ENCODE results near the gene SLC46A1. TPM values are rescaled to one million over a fixed set of nuclear protein-coding genes. Genes with fewer than 3 reads are reported as not detected.

The SLC46A1 gene
- total RNA-seq, 1 experiment from 2014 or later, result 11.3 TPM

DNA sequence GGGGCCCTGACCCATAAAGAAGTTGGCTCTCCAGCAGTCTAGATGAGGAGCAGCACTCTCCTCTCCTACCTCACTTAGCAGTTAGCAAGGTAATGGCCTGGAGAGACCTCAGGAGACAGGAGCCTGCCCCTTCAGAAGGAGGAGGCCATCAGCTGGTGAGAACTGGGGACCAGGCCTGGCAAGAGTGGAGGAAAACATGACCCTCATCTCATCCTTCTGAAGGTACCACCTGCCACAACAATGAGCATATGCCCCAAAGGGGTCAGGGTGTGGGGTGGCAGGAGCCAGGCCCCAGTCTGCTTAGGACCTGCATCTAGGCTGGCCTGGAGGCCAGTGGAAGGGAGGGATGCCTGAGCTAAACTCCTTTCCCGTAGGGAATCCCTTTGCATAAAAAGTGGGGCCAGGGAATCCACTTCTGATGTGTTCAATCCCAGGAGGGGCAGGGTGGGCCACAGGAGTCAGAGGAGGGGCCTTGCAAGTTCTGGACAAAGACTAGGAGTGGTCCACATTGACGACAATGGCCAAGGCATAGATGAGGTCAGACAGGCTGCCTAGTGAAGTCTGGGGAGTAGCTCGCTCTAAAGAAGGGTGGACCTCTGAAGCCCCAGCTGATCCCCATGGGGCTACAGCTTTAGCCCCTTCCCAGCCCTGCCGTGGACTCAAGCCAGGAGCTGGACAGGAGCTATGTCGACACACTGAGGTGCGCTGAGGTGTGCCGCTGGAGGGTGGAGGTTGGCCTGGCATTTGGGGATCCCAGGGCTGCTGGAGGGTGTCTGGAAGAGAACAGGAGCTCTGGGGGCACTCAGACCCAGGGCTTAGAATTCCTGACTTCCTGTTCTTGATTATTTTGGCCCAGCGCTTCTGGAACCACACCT lies 42.0 kb downstream of the SLC46A1 start:
- no peak for DNase-seq (ENCODE audit: extremely low read depth, low read depth)

DNA sequence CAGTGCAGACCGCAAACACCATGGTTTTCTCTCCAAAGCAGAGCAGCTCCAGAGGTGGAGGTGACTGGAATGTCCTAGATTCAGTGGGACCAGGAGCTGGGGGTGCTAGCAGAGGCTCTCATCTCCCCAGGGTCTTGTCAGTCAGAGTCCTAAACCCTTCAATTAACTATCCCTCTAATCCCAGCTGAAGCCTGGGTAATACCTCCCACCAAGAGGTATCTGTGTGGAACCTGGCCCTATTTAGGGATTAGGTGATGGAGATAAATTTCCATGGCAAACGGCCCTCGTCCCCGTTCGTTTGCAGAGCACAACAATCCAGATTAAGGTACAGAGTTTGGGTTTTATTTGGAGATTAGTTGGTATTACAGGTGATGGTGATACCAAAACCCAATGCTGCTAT lies 42.8 kb downstream of the SLC46A1 start:
- DNase-seq (ENCODE audit: extremely low read depth, low read depth), result no peak

DNA sequence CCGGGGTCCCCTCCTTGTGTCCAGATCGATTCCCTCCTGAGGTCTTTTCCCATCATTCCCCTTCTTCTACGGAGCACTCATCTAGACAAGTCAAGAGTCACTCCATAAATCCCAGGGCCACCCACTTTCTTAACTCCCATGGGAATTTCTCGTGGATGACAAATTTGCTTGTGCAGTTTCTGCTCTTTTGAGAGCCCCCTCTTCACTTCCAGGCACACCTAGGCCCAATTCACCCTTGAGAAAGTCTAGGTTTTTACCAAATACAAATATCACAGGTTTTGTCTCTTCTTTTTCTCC lies 48.2 kb downstream of the SLC46A1 start:
- DNase-seq (ENCODE audit: extremely low read depth, low read depth), result no peak

DNA sequence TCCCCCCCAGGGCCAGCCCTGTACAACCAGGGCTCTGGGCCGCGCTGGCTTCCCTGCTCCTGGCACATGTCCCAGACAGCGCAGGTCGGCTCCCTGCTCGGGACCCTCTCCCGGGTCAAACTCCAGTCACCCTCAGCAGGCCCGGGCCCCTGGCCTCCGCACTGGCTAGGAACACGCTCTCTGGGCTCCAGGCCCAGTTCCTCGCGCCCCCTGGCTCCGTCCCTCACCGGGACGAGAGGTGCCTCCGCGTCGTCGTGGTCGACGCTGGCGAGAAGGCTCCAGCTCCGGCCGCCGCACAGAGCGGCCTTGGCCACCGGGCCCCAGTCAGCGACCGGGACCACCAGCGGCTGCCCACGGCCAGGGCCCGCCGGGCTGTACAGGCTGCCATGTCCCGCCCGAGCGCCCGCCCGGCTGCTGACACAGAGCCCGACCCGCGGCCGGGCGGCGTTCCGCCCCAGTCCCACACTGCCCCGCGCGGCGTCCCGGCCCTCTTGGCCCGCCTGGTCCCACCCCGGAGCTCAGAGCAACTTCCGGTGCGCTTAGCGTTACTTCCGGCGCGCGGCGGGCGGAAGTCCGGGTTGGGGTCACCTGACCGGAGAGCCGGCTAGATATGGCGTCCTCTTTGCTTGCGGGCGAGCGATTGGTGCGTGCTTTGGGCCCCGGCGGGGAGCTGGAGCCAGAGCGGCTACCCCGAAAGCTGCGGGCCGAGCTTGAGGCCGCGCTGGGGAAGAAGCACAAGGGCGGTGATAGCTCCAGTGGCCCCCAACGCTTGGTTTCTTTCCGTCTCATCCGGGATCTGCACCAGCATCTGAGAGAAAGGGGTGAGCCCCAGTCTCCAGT lies 48.7 kb downstream of the SLC46A1 start, which contains the start of gene POLDIP2:
Gene POLDIP2 (minus strand): TSS at position 467 of the 840 bp plus-strand sequence. CDS start 79 bp downstream, at position 388.
- peak; percentile 94 for DNase-seq (ENCODE audit: extremely low read depth, low read depth)

DNA sequence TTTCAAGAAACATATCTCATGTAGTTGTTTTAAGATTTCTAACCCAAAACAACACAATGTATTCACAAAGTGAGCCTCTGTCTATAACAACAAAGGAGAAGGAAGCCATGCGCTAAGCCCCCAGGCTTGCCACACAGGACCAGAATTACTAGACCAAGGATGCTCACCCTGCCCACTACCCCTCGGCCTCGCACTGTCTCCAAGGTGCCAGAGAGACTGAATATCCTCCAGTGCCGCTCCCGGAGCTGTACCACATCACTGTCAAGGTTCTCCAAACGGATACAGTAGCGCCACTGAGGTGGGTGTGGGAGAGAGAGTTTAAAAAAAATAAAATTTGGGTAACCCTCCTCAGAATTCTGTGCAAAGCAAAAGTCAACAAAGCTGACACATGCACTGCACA lies 55.7 kb downstream of the SLC46A1 start:
- no peak for DNase-seq (ENCODE audit: extremely low read depth, low read depth)

DNA sequence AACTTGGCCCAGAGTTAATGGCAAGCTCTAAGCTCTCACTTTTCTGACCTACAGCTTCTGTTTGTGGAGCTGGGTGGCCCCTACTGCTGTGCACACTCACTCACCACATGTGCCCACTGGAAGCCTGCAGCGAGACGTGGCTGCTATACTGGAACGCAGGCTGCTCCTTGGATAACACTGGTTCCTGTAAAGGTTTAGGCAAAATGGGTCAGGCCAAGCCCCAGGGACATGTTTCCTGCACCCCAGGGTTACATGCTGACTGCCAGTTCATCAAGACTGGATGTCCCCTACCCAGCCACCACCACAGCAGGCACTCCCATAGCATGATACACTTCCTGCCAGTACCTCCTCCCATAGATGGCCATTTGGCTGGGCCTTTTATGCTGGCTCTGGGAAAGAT lies 57.0 kb downstream of the SLC46A1 start:
- no peak for DNase-seq (ENCODE audit: extremely low read depth, low read depth)

DNA sequence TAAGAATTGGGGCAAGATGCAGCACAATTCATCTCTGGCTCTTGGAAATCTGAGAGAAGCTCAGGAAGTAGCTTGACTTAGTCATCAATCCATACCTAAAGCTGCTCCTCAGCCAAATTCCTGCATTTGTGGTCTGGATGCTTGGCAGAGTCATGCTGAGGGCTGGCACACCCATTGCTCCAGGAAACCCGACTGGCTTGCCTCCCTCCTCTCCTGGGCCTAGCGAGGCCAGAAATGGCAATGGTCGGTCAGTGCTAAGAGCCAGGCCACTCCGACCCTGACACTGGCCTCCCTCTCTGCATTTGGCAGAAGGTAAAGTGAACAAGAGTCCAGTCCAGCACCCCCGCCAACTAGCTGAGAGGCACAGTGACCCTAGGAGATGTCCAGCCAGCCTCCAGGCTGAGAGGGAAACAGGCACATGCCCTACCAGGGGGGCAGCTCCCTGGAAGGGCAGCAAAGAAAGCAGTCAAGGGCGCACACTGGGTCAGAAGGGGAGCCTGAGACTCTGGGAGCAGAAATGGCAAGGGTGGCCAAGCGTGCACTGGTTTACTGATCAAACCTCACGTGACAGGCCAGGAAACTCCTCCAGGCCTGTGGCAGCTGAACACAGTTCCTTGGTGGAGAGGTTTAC lies 58.6 kb downstream of the SLC46A1 start:
- no peak for DNase-seq (ENCODE audit: extremely low read depth, low read depth)

DNA sequence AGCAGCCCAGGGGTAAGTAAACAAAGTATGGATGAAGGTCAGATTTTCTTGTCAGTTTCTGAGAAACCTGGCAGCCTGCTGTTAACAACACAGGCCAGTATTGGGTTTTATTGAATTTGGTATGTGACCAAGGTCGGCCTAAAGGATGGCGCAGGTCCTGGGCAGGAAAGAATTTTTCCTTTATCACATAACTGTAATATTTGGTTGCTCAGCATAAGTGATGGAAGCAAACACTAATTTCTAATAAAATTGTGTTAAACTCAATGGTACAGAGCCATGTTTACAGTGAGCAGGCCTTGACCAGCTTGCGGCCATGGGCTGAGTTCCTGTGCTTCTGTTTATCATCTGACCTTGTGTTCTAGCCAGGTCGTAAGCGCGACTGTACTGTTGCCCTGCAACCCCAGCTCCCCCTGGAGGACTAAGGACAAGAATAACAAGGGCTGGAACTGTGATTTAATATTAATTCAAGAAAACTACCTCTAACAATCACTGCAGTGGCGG lies 59.2 kb downstream of the SLC46A1 start:
- DNase-seq (ENCODE audit: extremely low read depth, low read depth), result no peak

DNA sequence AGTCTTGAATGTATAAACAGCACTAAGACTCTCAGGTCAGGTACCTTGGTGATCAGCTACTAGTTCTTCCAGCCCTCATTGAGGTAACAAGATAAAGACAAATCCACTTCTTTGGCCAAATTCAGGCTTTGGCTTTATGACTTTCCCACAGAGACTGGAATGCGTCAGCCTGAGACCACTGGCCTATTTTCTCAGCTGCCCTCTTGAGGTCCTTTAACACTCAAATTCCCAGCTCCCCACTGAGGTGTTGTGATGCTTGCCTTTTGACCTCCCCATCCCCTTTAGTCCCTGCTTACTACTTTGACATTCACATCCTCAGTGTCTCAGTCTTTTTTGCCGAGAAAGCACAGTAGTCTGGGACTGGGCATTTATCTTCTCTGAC lies 59.8 kb downstream of the SLC46A1 start:
- DNase-seq (ENCODE audit: extremely low read depth, low read depth), result no peak

DNA sequence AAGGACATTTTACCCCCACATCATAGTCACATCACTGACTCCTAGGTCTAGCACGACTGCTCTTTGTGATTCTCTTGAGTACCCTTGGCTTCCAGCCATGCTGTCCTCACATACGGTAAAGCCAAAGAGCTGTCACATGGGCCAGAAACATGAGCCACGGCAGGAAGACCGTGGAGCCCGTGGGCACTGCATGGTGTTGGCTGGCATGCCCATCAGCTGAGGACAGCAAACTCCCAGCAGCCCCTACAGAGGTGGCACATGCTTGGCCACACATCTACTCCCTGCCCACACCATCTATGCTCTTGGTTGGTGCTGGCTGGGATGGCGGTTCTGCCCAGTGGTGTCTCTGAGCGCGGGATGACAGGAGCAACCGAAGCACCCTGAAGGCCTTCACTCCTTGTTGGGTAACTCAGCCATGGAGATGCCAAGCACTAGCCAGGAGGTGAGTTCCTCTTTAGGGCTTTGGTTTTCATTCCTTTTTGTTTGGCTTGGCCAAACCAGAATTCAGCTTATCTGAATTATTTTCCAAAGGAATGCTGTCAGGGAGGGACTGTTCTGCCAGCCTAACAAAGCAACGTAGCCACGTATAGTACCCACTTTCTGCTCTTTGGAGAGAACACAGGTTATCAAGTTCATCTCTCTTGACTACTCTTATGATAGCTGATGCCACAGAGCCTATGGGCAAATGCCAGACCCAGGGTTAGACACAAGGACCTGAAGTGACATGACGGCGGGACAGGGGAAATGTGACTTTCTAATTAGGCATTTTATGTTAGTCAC lies 60.4 kb downstream of the SLC46A1 start:
- no peak for DNase-seq (ENCODE audit: extremely low read depth, low read depth)

Other genes starting within 250 kb of the SLC46A1 start
- gene TMEM97, start 87.0 kb downstream of the SLC46A1 start, total RNA-seq (2014; rRNA removed; shearing (Covaris generic)), result 36.5 and 38.3 TPM in 2 replicates
- 43.6 and 47.5 TPM in 2 replicates for gene IFT20, start 70.7 kb downstream of the SLC46A1 start, total RNA-seq (2014; rRNA removed; shearing (Covaris generic))
- gene TNFAIP1, start 70.5 kb downstream of the SLC46A1 start, total RNA-seq (2014; rRNA removed; shearing (Covaris generic)), result 31.0 and 31.2 TPM in 2 replicates
- 149 and 160 TPM in 2 replicates for gene POLDIP2, start 48.7 kb downstream of the SLC46A1 start, total RNA-seq (2014; rRNA removed; shearing (Covaris generic))
- not detected in 2 replicates for gene SEBOX, start 41.0 kb downstream of the SLC46A1 start, total RNA-seq (2014; rRNA removed; shearing (Covaris generic))
- gene VTN, start 35.9 kb downstream of the SLC46A1 start, total RNA-seq (2014; rRNA removed; shearing (Covaris generic)), result 7.1 and 7.6 TPM in 2 replicates
- gene SARM1, start 34.5 kb downstream of the SLC46A1 start, total RNA-seq (2014; rRNA removed; shearing (Covaris generic)), result 4.5 and 6.1 TPM in 2 replicates
- gene SLC13A2, start 67.4 kb upstream of the SLC46A1 start, total RNA-seq (2014; rRNA removed; shearing (Covaris generic)), result not detected in 2 replicates
- gene FOXN1, start 100.1 kb upstream of the SLC46A1 start, total RNA-seq (2014; rRNA removed; shearing (Covaris generic)), result 0.17 TPM in 1 of 2 replicates, not detected in the other
- 23.6 and 24.2 TPM in 2 replicates for gene UNC119, start 146.4 kb upstream of the SLC46A1 start, total RNA-seq (2014; rRNA removed; shearing (Covaris generic))
- gene PIGS, start 165.3 kb upstream of the SLC46A1 start, total RNA-seq (2014; rRNA removed; shearing (Covaris generic)), result 48.2 and 57.7 TPM in 2 replicates
- 27.9 and 37.3 TPM in 2 replicates for gene ALDOC, start 170.7 kb upstream of the SLC46A1 start, total RNA-seq (2014; rRNA removed; shearing (Covaris generic))
- 56.3 and 56.8 TPM in 2 replicates for gene SPAG5, start 192.8 kb upstream of the SLC46A1 start, total RNA-seq (2014; rRNA removed; shearing (Covaris generic))
- 13.1 and 19.9 TPM in 2 replicates for gene RSKR, start 208.0 kb upstream of the SLC46A1 start, total RNA-seq (2014; rRNA removed; shearing (Covaris generic))
- 109 and 134 TPM in 2 replicates for gene BLTP2, start 238.9 kb upstream of the SLC46A1 start, total RNA-seq (2014; rRNA removed; shearing (Covaris generic))